H9 (cell line): Measurements from ENCODE around the gene RRBP1. TPM values are rescaled to one million over a fixed set of nuclear protein-coding genes. Genes with fewer than 3 reads are reported as not detected.

Source experiments
- DNase-seq: peaks from one replicate; pipeline ENCODE4 v3.0.0-alpha.2; 2017
- H2AFZ ChIP-seq: one replicate; pipeline ENCODE4 v1.6.1; 2013; ENCODE audit warnings: mild to moderate bottlenecking, low read length, control low read depth, moderate library complexity
- H2AK5ac ChIP-seq: 2 replicates; pipeline ENCODE4 v1.6.1; 2013; ENCODE audit warnings: low read length, control low read depth, mixed read lengths; ENCODE audit not compliant: insufficient read length
- H2BK120ac ChIP-seq: one replicate; pipeline ENCODE4 v1.6.1; 2013; ENCODE audit warnings: low read depth, mild to moderate bottlenecking, low read length, control low read depth, inconsistent platforms; ENCODE audit not compliant: poor library complexity, severe bottlenecking
- H2BK12ac ChIP-seq: 2 replicates; pipeline ENCODE4 v1.6.1; 2013; ENCODE audit warnings: low read length, control low read depth, mixed read lengths, low read depth; ENCODE audit not compliant: insufficient read length
- H2BK15ac ChIP-seq: 2 replicates; pipeline ENCODE4 v1.6.1; 2013; ENCODE audit warnings: low read depth, low read length, control low read depth
- H2BK20ac ChIP-seq: one replicate; pipeline ENCODE4 v1.6.1; 2013; ENCODE audit warnings: low read depth, mild to moderate bottlenecking, low read length, control low read depth, inconsistent platforms; ENCODE audit not compliant: poor library complexity, severe bottlenecking
- H2BK5ac ChIP-seq: 2 replicates; pipeline ENCODE4 v1.6.1; 2013; ENCODE audit warnings: low read length, control low read depth, mixed read lengths; ENCODE audit not compliant: insufficient read length
- H3K14ac ChIP-seq: 2 replicates; pipeline ENCODE4 v1.6.1; 2013; ENCODE audit warnings: low read length, control low read depth; ENCODE audit not compliant: insufficient read depth
- H3K18ac ChIP-seq: 2 replicates; pipeline ENCODE4 v1.6.1; 2013; ENCODE audit warnings: low read depth, mild to moderate bottlenecking, mixed read lengths, low read length, control low read depth; ENCODE audit not compliant: insufficient read length
- H3K23ac ChIP-seq: 2 replicates; pipeline ENCODE4 v1.6.1; 2013; ENCODE audit warnings: low read length, control low read depth, mixed read lengths, low read depth; ENCODE audit not compliant: insufficient read length
- H3K23me2 ChIP-seq: 2 replicates; pipeline ENCODE4 v1.6.1; 2013; ENCODE audit warnings: low read depth, mild to moderate bottlenecking, mixed read lengths, low read length, control low read depth; ENCODE audit not compliant: insufficient read length, poor library complexity, severe bottlenecking
- H3K27ac ChIP-seq: 2 replicates; pipeline ENCODE4 v1.5.1; 2013; ENCODE audit warnings: low read length, control low read depth, mixed read lengths, low read depth; ENCODE audit not compliant: insufficient read length
- H3K27me3 ChIP-seq: 2 replicates; pipeline ENCODE4 v1.6.1; 2013; ENCODE audit warnings: low read length, control low read depth, inconsistent platforms; ENCODE audit not compliant: insufficient read depth
- H3K4ac ChIP-seq: 2 replicates; pipeline ENCODE4 v1.6.1; 2013; ENCODE audit warnings: low read depth, mild to moderate bottlenecking, control low read depth, inconsistent platforms, low read length, moderate library complexity
- H3K4me1 ChIP-seq: 2 replicates; pipeline ENCODE4 v1.6.1; 2013; ENCODE audit warnings: low read length, control low read depth, inconsistent platforms; ENCODE audit not compliant: insufficient read depth
- H3K4me2 ChIP-seq: 2 replicates; pipeline ENCODE4 v1.6.1; 2013; ENCODE audit warnings: low read length, control low read depth, mixed read lengths; ENCODE audit not compliant: insufficient read length, insufficient read depth
- H3K56ac ChIP-seq: 2 replicates; pipeline ENCODE4 v1.6.1; 2013; ENCODE audit warnings: low read depth, mild to moderate bottlenecking, mixed read lengths, low read length, control low read depth; ENCODE audit not compliant: insufficient read length
- H3K79me1 ChIP-seq: 2 replicates; pipeline ENCODE4 v1.6.1; 2013; ENCODE audit warnings: low read depth, mild to moderate bottlenecking, moderate library complexity, low read length, control low read depth, inconsistent platforms; ENCODE audit not compliant: insufficient read depth, poor library complexity, severe bottlenecking
- H3K79me2 ChIP-seq: 2 replicates; pipeline ENCODE4 v1.6.1; 2013; ENCODE audit warnings: low read length, control low read depth, inconsistent platforms; ENCODE audit not compliant: insufficient read depth
- H3K9ac ChIP-seq: 2 replicates; pipeline ENCODE4 v1.6.1; 2013; ENCODE audit warnings: low read length, control low read depth, mixed read lengths; ENCODE audit not compliant: insufficient read length; ENCODE audit errors: extremely low read depth
- H3K9me3 ChIP-seq: one replicate; pipeline ENCODE4 v1.6.1; 2013; ENCODE audit warnings: low read depth, low read length, inconsistent platforms; ENCODE audit not compliant: control insufficient read depth
- H3T11ph ChIP-seq: one replicate; pipeline ENCODE4 v1.6.1; 2013; ENCODE audit warnings: mild to moderate bottlenecking, low read length, control low read depth, inconsistent platforms
- H4K20me1 ChIP-seq: one replicate; pipeline ENCODE4 v1.6.1; 2013; ENCODE audit not compliant: control insufficient read depth, insufficient read length, insufficient read depth
- H4K5ac ChIP-seq: 2 replicates; pipeline ENCODE4 v1.6.1; 2013; ENCODE audit warnings: low read depth, mild to moderate bottlenecking, mixed read lengths, low read length, control low read depth; ENCODE audit not compliant: insufficient read length
- H4K8ac ChIP-seq: replicated peaks from 2 replicates; pipeline ENCODE4 v1.6.1; 2013; ENCODE audit warnings: low read length, control low read depth, mixed read lengths, low read depth; ENCODE audit not compliant: insufficient read length
- H4K91ac ChIP-seq: 2 replicates; pipeline ENCODE4 v1.6.1; 2013; ENCODE audit warnings: low read depth, mild to moderate bottlenecking, moderate library complexity, mixed read lengths, low read length, control low read depth; ENCODE audit not compliant: insufficient read length
- H3K27ac Mint-ChIP-seq, 3 experiments: 2 replicates in 2 of 3; 3 replicates in 1 of 3; pipeline ENCODE4 v1.8.0; 2020 to 2021; ENCODE audit warnings: mixed read lengths in 3 of 3, mild to moderate bottlenecking in 1 of 3, moderate library complexity in 1 of 3
- H3K27me3 Mint-ChIP-seq: 2 replicates; pipeline ENCODE4 v1.8.0; 2021; ENCODE audit warnings: low read depth, mild to moderate bottlenecking, moderate library complexity, mixed read lengths
- H3K36me3 Mint-ChIP-seq, 3 experiments: 2 replicates in 2 of 3; 3 replicates in 1 of 3; pipeline ENCODE4 v1.8.0; 2020 to 2021; ENCODE audit warnings: low read depth in 3 of 3, mixed read lengths in 3 of 3; ENCODE audit not compliant: insufficient read depth in 1 of 3
- H3K4me1 Mint-ChIP-seq, 2 experiments: 2 replicates each; pipeline ENCODE4 v1.8.0; 2020; ENCODE audit warnings: mixed read lengths in 2 of 2
- H3K4me3 Mint-ChIP-seq, 2 experiments: 2 replicates in 1 of 2; 3 replicates in 1 of 2; pipeline ENCODE4 v1.8.0; 2020 to 2021; ENCODE audit warnings: mild to moderate bottlenecking in 2 of 2, mixed read lengths in 2 of 2, moderate library complexity in 1 of 2
- H3K9me3 Mint-ChIP-seq, 2 experiments: 2 replicates in 1 of 2; 3 replicates in 1 of 2; pipeline ENCODE4 v1.8.0; 2020; ENCODE audit warnings: mild to moderate bottlenecking in 2 of 2, mixed read lengths in 2 of 2, moderate library complexity in 1 of 2
- CTCF ChIP-seq: fragments of 200-600 bp; sonication (generic); conservative IDR thresholded peaks from 3 replicates; pipeline ENCODE4 v1.8.0; 2021; ENCODE audit warnings: antibody characterized with exemption, mild to moderate bottlenecking
- total RNA-seq: library from RNA; stranded (reverse); gene quantifications from 2 replicates; pipeline ENCODE4 v1.2.1, GENCODE V29; 2021

Gene RRBP1
- total RNA-seq, 1 experiment from 2014 or later: 97.8 TPM

GRCh38 chr20:17584689-17585088 is 97.4 kb downstream of the RRBP1 start:
- Histone ChIP-seq H3K4me2 (no peak overlapping the region), H2BK12ac (no peak overlapping the region), H4K20me1 (no peaks in the 10 kb centered on the region), H2AFZ (no peak overlapping the region), H3K56ac (no peak overlapping the region), H3K79me1 (peaks cover 3% of the 10 kb centered on the region), H3T11ph (no peak overlapping the region), H2AK5ac (no peak overlapping the region), H3K9me3 (no peaks in the 10 kb centered on the region), H3K18ac (no peak overlapping the region), H4K91ac (no peak overlapping the region), H3K23me2 (no peaks in the 10 kb centered on the region), H4K8ac (no peak overlapping the region), H2BK15ac (no peak overlapping the region), H3K14ac (no peak overlapping the region), H3K9ac (no peak overlapping the region), H4K5ac (no peak overlapping the region), H3K27ac (no peak overlapping the region), H2BK5ac (no peak overlapping the region), H2BK120ac (no peak overlapping the region), H3K4ac (no peak overlapping the region), H2BK20ac (no peak overlapping the region), H3K79me2 (peaks cover 15% of the 10 kb centered on the region; the same call in 1 of the 2 replicates), H3K4me1 (no peaks in the 10 kb centered on the region), H3K23ac (no peak overlapping the region), H3K27me3 (no peaks in the 10 kb centered on the region)
- Mint-ChIP-seq H3K27me3 (no peaks in the 10 kb centered on the region), H3K9me3 (no peaks in the 10 kb centered on the region), H3K36me3 (peaks cover 0 to 4% (median 4%) of the 10 kb centered on the region in 3 experiments; a peak in 4 of 7 replicates), H3K4me3 (no peak overlapping the region), H3K4me1 (peaks cover 22% of the 10 kb centered on the region in 2 experiments), H3K27ac (no peak overlapping the region; a peak in 1 of 7 replicates)
- no peak for DNase-seq
- no peak for TF ChIP-seq CTCF
